Measurements from ENCODE around the gene SERGEF.

Gene SERGEF

GRCh38 chr11:17753153-17753552 lies 259.7 kb downstream of the SERGEF start:
- no peak overlapping the region for H3K4me2 ChIP-seq (ENCODE audit: low read length)

GRCh38 chr11:17752144-17752543 lies 260.7 kb downstream of the SERGEF start:
- TF ChIP-seq EZH2phosphoT487 (IDR thresholded peaks at IDR 0.05; ENCODE audit: borderline replicate concordance, low read length), result no peak
- TF ChIP-seq CTCF (IDR thresholded peaks at IDR 0.05; ENCODE audit: low read depth, low read length, poor library complexity, severe bottlenecking), result no peak
- H3F3A ChIP-seq (ENCODE audit: control insufficient read depth, insufficient read depth), result no peaks in the 10 kb centered on the region
- no peak overlapping the region for H3K4me3 ChIP-seq (ENCODE audit: low read length)
- no peaks in the 10 kb centered on the region for H4K20me1 ChIP-seq (ENCODE audit: control insufficient read depth, insufficient read depth, low read depth, low read length)
- H3K36me3 ChIP-seq (ENCODE audit: control insufficient read depth, low read length), result no peaks in the 10 kb centered on the region
- no peaks in the 10 kb centered on the region for H3K4me1 ChIP-seq (ENCODE audit: control insufficient read depth, low read length)
- no peaks in the 10 kb centered on the region for H3K27me3 ChIP-seq (ENCODE audit: control insufficient read depth, low read length)
- no peaks in the 10 kb centered on the region for H3K79me2 ChIP-seq (ENCODE audit: control insufficient read depth, low read length)
- H3K4me2 ChIP-seq (ENCODE audit: low read length), result no peak overlapping the region
- no peaks in the 10 kb centered on the region for H3K9me2 ChIP-seq (replicated peaks; ENCODE audit: control insufficient read depth, low read length)
- H3K9me3 ChIP-seq (ENCODE audit: control insufficient read depth, insufficient read depth, low read length), result no peaks in the 10 kb centered on the region
- no peak overlapping the region for H3K27ac ChIP-seq (ENCODE audit: low read depth, low read length)

More at GRCh38 chr11:17753153-17753552, 259.7 kb downstream of the SERGEF start:
- H3F3A ChIP-seq (ENCODE audit: control insufficient read depth, insufficient read depth), result no peaks in the 10 kb centered on the region
- no peak for TF ChIP-seq CTCF (IDR thresholded peaks at IDR 0.05; ENCODE audit: low read depth, low read length, poor library complexity, severe bottlenecking)
- no peak overlapping the region for H3K4me3 ChIP-seq (ENCODE audit: low read length)
- H3K27ac ChIP-seq (ENCODE audit: low read depth, low read length), result no peak overlapping the region
- no peaks in the 10 kb centered on the region for H3K27me3 ChIP-seq (ENCODE audit: control insufficient read depth, low read length)
- no peaks in the 10 kb centered on the region for H3K4me1 ChIP-seq (ENCODE audit: control insufficient read depth, low read length)
- H3K9me2 ChIP-seq (replicated peaks; ENCODE audit: control insufficient read depth, low read length), result no peaks in the 10 kb centered on the region
- H4K20me1 ChIP-seq (ENCODE audit: control insufficient read depth, insufficient read depth, low read depth, low read length), result no peaks in the 10 kb centered on the region
- H3K9me3 ChIP-seq (ENCODE audit: control insufficient read depth, insufficient read depth, low read length), result no peaks in the 10 kb centered on the region
- no peaks in the 10 kb centered on the region for H3K79me2 ChIP-seq (ENCODE audit: control insufficient read depth, low read length)
- no peaks in the 10 kb centered on the region for H3K36me3 ChIP-seq (ENCODE audit: control insufficient read depth, low read length)

- no peaks in the 10 kb centered on the region for H3K9me2 ChIP-seq (replicated peaks; ENCODE audit: control insufficient read depth, low read length)
- H3K27me3 ChIP-seq (ENCODE audit: control insufficient read depth, low read length), result no peaks in the 10 kb centered on the region
- no peaks in the 10 kb centered on the region for H3F3A ChIP-seq (ENCODE audit: control insufficient read depth, insufficient read depth)
- H3K4me3 ChIP-seq (ENCODE audit: low read length), result no peak overlapping the region
- no peaks in the 10 kb centered on the region for H4K20me1 ChIP-seq (ENCODE audit: control insufficient read depth, insufficient read depth, low read depth, low read length)
- no peak for TF ChIP-seq CTCF (IDR thresholded peaks at IDR 0.05; ENCODE audit: low read depth, low read length, poor library complexity, severe bottlenecking)
- TF ChIP-seq EZH2phosphoT487 (IDR thresholded peaks at IDR 0.05; ENCODE audit: borderline replicate concordance, low read length), result no peak
- H3K4me2 ChIP-seq (ENCODE audit: low read length), result no peak overlapping the region
- no peaks in the 10 kb centered on the region for H3K79me2 ChIP-seq (ENCODE audit: control insufficient read depth, low read length)
- no peaks in the 10 kb centered on the region for H3K9me3 ChIP-seq (ENCODE audit: control insufficient read depth, insufficient read depth, low read length)
- no peak overlapping the region for H3K27ac ChIP-seq (ENCODE audit: low read depth, low read length)
- no peaks in the 10 kb centered on the region for H3K36me3 ChIP-seq (ENCODE audit: control insufficient read depth, low read length)
- no peaks in the 10 kb centered on the region for H3K4me1 ChIP-seq (ENCODE audit: control insufficient read depth, low read length)
Observed at GRCh38 chr11:17751558-17751957, 261.3 kb downstream of the SERGEF start.

- Histone ChIP-seq H3K27ac (ENCODE audit: low read depth, low read length) (no peak overlapping the region), H3K4me2 (ENCODE audit: low read length) (no peak overlapping the region), H3K9me2 (replicated peaks; ENCODE audit: control insufficient read depth, low read length) (no peaks in the 10 kb centered on the region), H3K79me2 (ENCODE audit: control insufficient read depth, low read length) (no peaks in the 10 kb centered on the region), H3K9me3 (ENCODE audit: control insufficient read depth, insufficient read depth, low read length) (no peaks in the 10 kb centered on the region), H3K4me3 (ENCODE audit: low read length) (no peak overlapping the region), H3K27me3 (ENCODE audit: control insufficient read depth, low read length) (no peaks in the 10 kb centered on the region), H4K20me1 (ENCODE audit: control insufficient read depth, insufficient read depth, low read depth, low read length) (no peaks in the 10 kb centered on the region), H3K36me3 (ENCODE audit: control insufficient read depth, low read length) (no peaks in the 10 kb centered on the region), H3K4me1 (ENCODE audit: control insufficient read depth, low read length) (no peaks in the 10 kb centered on the region), H3F3A (ENCODE audit: control insufficient read depth, insufficient read depth) (no peaks in the 10 kb centered on the region)
- TF ChIP-seq EZH2phosphoT487 (IDR thresholded peaks at IDR 0.05; ENCODE audit: borderline replicate concordance, low read length) (no peak), CTCF (IDR thresholded peaks at IDR 0.05; ENCODE audit: low read depth, low read length, poor library complexity, severe bottlenecking) (no peak)
Observed at GRCh38 chr11:17750801-17751165, 262.1 kb downstream of the SERGEF start.
